HepG2 (cell line): Measurements from ENCODE around the gene ATF3. TPM values are rescaled to one million over a fixed set of nuclear protein-coding genes. Genes with fewer than 3 reads are reported as not detected.

Experiments used
- DMAP1 ChIP-seq: IDR thresholded peaks from 2 replicates; pipeline ENCODE4 v1.6.1; 2016
- DPF2 ChIP-seq: sonication (generic); formaldehyde crosslinking; IDR thresholded peaks from 2 replicates; pipeline ENCODE4 v1.4.0; 2020; ENCODE audit warnings: mild to moderate bottlenecking, low read depth, missing genetic modification reagents, borderline replicate concordance
- GABPB1 ChIP-seq: IDR thresholded peaks from 2 replicates; pipeline ENCODE4 v1.6.1; 2016; ENCODE audit warnings: mild to moderate bottlenecking, missing genetic modification reagents, moderate library complexity, missing compliant biosample characterization
- HMGA1 ChIP-seq: sonication (generic); formaldehyde crosslinking; conservative IDR thresholded peaks from 2 replicates; pipeline ENCODE4 v1.4.0; 2020; ENCODE audit warnings: missing genetic modification reagents
- IRF2 ChIP-seq: IDR thresholded peaks from 2 replicates; pipeline ENCODE4 v1.6.1; 2018; ENCODE audit warnings: missing genetic modification reagents, missing compliant biosample characterization
- MIER3 ChIP-seq: IDR thresholded peaks from 2 replicates; pipeline ENCODE4 v1.6.1; 2016; ENCODE audit warnings: missing compliant biosample characterization, borderline replicate concordance
- MYC ChIP-seq: sonication (generic); formaldehyde crosslinking; IDR thresholded peaks from 2 replicates; pipeline ENCODE4 v1.9.0; 2021; ENCODE audit warnings: missing genetic modification reagents, borderline replicate concordance
- PITX1 ChIP-seq: sonication (generic); formaldehyde crosslinking; IDR thresholded peaks from 2 replicates; pipeline ENCODE4 v1.5.1; 2020; ENCODE audit warnings: mild to moderate bottlenecking, missing genetic modification reagents
- ZIK1 ChIP-seq: sonication (generic); formaldehyde crosslinking; IDR thresholded peaks from 2 replicates; pipeline ENCODE4 v1.5.0; 2020; ENCODE audit warnings: mild to moderate bottlenecking, low read depth, missing genetic modification reagents, borderline replicate concordance
- ZNF225 ChIP-seq: sonication (generic); formaldehyde crosslinking; IDR thresholded peaks from 2 replicates; pipeline ENCODE4 v1.4.0; 2020; ENCODE audit warnings: mild to moderate bottlenecking, missing genetic modification reagents
- ZNF33B ChIP-seq: sonication (generic); formaldehyde crosslinking; IDR thresholded peaks from 2 replicates; pipeline ENCODE4 v1.5.1; 2020; ENCODE audit warnings: mild to moderate bottlenecking, missing genetic modification reagents
- ZNF354B ChIP-seq: sonication (generic); formaldehyde crosslinking; IDR thresholded peaks from 2 replicates; pipeline ENCODE4 v1.8.0; 2022; ENCODE audit warnings: mild to moderate bottlenecking, missing genetic modification reagents
- ZNF432 ChIP-seq: sonication (generic); formaldehyde crosslinking; IDR thresholded peaks from 2 replicates; pipeline ENCODE4 v1.5.0; 2020; ENCODE audit warnings: missing genetic modification reagents, mild to moderate bottlenecking, borderline replicate concordance
- ZNF564 ChIP-seq: sonication (generic); formaldehyde crosslinking; IDR thresholded peaks from 2 replicates; pipeline ENCODE4 v1.8.1; 2023; ENCODE audit warnings: mild to moderate bottlenecking, missing genetic modification reagents
- ZNF614 ChIP-seq: IDR thresholded peaks from 2 replicates; pipeline ENCODE4 v1.6.1; 2018; ENCODE audit warnings: missing biosample characterization, missing genetic modification reagents, inconsistent platforms, borderline replicate concordance
- ZSCAN20 ChIP-seq: sonication (generic); formaldehyde crosslinking; IDR thresholded peaks from 2 replicates; pipeline ENCODE4 v1.4.0; 2020; ENCODE audit warnings: missing genetic modification reagents, mild to moderate bottlenecking, borderline replicate concordance
- polyA plus RNA-seq, 8 experiments: library from polyadenylated mRNA; depleted of rRNA in 3 of 8; stranded (reverse) in 7 of 8; unstranded in 1 of 8; fragments of >200 nt; fragmentation: Illumina TruSeq in 4 of 8; extraction: Trizol in 4 of 8; gene quantifications; 2 replicates each; pipeline versions ENCODE4 v1.2.1 to v1.2.3, GENCODE V29; 2011 to 2016; ENCODE audit warnings: low read depth in 4 of 8, missing spikeins in 1 of 8, mixed read lengths in 1 of 8; ENCODE audit not compliant: insufficient read depth in 1 of 8
- total RNA-seq, 5 experiments: library from RNA; depleted of rRNA; stranded (reverse); fragments of >200 nt; fragmentation: Illumina TruSeq; extraction: Trizol; gene quantifications; 2 replicates each; pipeline ENCODE4 v1.2.3, GENCODE V29; 2016; ENCODE audit warnings: low read depth in 1 of 5
- TF ChIP-seq, protein P1 (sequence below): sonication (generic); formaldehyde crosslinking; IDR thresholded peaks from 2 replicates; pipeline ENCODE4 v1.8.0; 2023; ENCODE audit warnings: mild to moderate bottlenecking, missing genetic modification reagents
- TF ChIP-seq, protein P2 (sequence below): sonication (generic); formaldehyde crosslinking; IDR thresholded peaks from 2 replicates; pipeline ENCODE4 v1.9.0; 2021; ENCODE audit warnings: missing genetic modification reagents, mild to moderate bottlenecking, borderline replicate concordance
- TF ChIP-seq, protein P3 (sequence below): IDR thresholded peaks from 2 replicates; pipeline ENCODE4 v1.6.1; 2018; ENCODE audit warnings: missing genetic modification reagents
- TF ChIP-seq, protein P4 (sequence below): sonication (generic); formaldehyde crosslinking; IDR thresholded peaks from 2 replicates; pipeline ENCODE4 v1.9.0; 2021; ENCODE audit warnings: missing genetic modification reagents, borderline replicate concordance
- TF ChIP-seq, protein P5 (sequence below): sonication (generic); formaldehyde crosslinking; IDR thresholded peaks from 2 replicates; pipeline ENCODE4 v1.5.0; 2020; ENCODE audit warnings: mild to moderate bottlenecking, missing genetic modification reagents, moderate library complexity

The ATF3 gene
- total and polyA plus RNA-seq, 2 of the 13 experiments (the other 11 are each of a cell fraction or from before 2014, with no cell fraction given), result 5.0 to 13.0 TPM

DNA sequence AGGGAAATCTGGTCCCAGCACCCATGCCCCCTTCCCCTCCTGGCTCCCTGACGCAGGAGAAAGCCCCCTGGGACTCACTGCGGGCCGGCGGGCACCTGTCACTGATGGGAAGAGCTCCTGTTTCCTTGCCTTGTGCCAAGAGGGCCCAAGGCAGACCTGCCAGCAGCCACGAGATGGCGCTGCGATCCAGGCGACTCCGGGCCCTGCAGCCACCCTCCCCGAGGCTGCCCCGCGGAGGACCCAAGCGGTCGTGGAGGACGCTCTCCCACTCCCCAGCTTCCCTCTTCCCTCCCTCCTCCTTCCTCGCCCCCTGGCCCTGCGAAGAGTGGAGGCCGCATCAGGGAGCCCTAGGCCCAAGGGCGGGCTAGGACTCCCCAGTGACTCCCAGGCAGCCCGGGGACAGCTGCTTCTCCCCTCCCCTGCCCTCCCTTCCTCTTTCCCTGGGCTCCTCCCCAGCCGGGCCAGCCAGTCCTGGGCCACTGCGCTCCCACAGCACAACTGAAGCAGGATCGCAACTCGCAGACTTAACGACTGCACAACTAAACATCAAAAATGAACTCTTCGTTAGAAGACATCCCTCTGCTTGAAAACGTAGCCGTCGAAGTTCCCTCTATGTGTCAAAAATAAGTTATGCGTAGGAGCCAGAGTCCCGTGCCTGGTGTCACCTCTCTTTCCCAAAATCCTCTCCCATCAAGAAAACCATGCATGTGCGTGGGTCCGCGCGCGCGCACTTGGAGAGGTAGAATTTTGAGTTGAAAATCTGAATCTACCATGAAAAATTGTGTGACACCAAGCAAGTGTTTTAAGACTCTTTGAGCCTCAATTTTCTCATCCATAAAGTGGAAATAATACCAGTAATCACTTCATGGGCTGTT, 56.9 kb downstream of the ATF3 start (continued):
- TF ChIP-seq, protein P1, sequence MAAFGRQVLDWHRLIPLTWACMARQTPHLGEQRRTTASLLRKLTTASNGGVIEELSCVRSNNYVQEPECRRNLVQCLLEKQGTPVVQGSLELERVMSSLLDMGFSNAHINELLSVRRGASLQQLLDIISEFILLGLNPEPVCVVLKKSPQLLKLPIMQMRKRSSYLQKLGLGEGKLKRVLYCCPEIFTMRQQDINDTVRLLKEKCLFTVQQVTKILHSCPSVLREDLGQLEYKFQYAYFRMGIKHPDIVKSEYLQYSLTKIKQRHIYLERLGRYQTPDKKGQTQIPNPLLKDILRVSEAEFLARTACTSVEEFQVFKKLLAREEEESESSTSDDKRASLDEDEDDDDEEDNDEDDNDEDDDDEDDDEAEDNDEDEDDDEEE (CRISPR knock-in tag), result peak; percentile 81; the same call in 1 of the 2 replicates
- TF ChIP-seq DMAP1 (CRISPR knock-in tag) (peak; percentile 30; the same call in 1 of the 2 replicates), ZNF564 (CRISPR knock-in tag) (0 out of 2 replicates have a peak, but pooled peaks have one; percentile 32), HMGA1 (CRISPR knock-in tag) (no peak), ZNF354B (CRISPR knock-in tag) (no peak), ZNF225 (CRISPR knock-in tag) (peak; percentile 67; the same call in 1 of the 2 replicates), GABPB1 (peak; percentile 72; the same call in 1 of the 2 replicates), ZNF432 (no peak), MIER3 (CRISPR knock-in tag) (peak; percentile 43; the same call in 1 of the 2 replicates), ZSCAN20 (peak; percentile 55; the same call in 1 of the 2 replicates), ZIK1 (CRISPR knock-in tag) (no peak), ZNF614 (CRISPR knock-in tag) (0 out of 2 replicates have a peak, but pooled peaks have one; percentile 63), DPF2 (no peak), MYC (CRISPR knock-in tag) (peak; percentile 61; the same call in 1 of the 2 replicates), IRF2 (CRISPR knock-in tag) (peak; percentile 67; the same call in 1 of the 2 replicates), ZNF33B (no peak), PITX1 (CRISPR knock-in tag) (peak; percentile 66)
- TF ChIP-seq, protein P2, sequence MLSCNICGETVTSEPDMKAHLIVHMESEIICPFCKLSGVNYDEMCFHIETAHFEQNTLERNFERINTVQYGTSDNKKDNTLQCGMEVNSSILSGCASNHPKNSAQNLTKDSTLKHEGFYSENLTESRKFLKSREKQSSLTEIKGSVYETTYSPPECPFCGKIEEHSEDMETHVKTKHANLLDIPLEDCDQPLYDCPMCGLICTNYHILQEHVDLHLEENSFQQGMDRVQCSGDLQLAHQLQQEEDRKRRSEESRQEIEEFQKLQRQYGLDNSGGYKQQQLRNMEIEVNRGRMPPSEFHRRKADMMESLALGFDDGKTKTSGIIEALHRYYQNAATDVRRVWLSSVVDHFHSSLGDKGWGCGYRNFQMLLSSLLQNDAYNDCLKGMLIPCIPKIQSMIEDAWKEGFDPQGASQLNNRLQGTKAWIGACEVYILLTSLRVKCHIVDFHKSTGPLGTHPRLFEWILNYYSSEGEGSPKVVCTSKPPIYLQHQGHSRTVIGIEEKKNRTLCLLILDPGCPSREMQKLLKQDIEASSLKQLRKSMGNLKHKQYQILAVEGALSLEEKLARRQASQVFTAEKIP (CRISPR knock-in tag), result no peak
- TF ChIP-seq, protein P3, sequence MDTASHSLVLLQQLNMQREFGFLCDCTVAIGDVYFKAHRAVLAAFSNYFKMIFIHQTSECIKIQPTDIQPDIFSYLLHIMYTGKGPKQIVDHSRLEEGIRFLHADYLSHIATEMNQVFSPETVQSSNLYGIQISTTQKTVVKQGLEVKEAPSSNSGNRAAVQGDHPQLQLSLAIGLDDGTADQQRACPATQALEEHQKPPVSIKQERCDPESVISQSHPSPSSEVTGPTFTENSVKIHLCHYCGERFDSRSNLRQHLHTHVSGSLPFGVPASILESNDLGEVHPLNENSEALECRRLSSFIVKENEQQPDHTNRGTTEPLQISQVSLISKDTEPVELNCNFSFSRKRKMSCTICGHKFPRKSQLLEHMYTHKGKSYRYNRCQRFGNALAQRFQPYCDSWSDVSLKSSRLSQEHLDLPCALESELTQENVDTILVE (CRISPR knock-in tag), result peak; percentile 24; the same call in 1 of the 2 replicates
- TF ChIP-seq, protein P4, sequence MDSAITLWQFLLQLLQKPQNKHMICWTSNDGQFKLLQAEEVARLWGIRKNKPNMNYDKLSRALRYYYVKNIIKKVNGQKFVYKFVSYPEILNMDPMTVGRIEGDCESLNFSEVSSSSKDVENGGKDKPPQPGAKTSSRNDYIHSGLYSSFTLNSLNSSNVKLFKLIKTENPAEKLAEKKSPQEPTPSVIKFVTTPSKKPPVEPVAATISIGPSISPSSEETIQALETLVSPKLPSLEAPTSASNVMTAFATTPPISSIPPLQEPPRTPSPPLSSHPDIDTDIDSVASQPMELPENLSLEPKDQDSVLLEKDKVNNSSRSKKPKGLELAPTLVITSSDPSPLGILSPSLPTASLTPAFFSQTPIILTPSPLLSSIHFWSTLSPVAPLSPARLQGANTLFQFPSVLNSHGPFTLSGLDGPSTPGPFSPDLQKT (CRISPR knock-in tag), result no peak
- TF ChIP-seq, protein P5, sequence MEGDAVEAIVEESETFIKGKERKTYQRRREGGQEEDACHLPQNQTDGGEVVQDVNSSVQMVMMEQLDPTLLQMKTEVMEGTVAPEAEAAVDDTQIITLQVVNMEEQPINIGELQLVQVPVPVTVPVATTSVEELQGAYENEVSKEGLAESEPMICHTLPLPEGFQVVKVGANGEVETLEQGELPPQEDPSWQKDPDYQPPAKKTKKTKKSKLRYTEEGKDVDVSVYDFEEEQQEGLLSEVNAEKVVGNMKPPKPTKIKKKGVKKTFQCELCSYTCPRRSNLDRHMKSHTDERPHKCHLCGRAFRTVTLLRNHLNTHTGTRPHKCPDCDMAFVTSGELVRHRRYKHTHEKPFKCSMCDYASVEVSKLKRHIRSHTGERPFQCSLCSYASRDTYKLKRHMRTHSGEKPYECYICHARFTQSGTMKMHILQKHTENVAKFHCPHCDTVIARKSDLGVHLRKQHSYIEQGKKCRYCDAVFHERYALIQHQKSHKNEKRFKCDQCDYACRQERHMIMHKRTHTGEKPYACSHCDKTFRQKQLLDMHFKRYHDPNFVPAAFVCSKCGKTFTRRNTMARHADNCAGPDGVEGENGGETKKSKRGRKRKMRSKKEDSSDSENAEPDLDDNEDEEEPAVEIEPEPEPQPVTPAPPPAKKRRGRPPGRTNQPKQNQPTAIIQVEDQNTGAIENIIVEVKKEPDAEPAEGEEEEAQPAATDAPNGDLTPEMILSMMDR (CRISPR knock-in tag), result peak; percentile 99
